Left cardiac atrium (tissue), 4 donors: ENCODE data around the gene MYPN. TPM values are rescaled to one million over a fixed set of nuclear protein-coding genes. Genes with fewer than 3 reads are reported as not detected.

Source experiments
- ATAC-seq, 2 donors: fragments of 200-7000 bp; cut with Tn5 transposase; one replicate each; pipeline ENCODE4 v1.9.1; 2020; ENCODE audit warnings: mild to moderate bottlenecking in 2 of 2, moderate library complexity in 2 of 2
- DNase-seq: peaks from one replicate; pipeline ENCODE4 v3.0.0-alpha.2; 2020
- intact Hi-C, 2 donors: fragments of 100-400 bp; cut with DNase I; formaldehyde crosslinking; loops; one replicate each; pipeline versions ENCODE4 v1.14.1 to v1.15.1; 2022 to 2023
- total RNA-seq, 2 donors: library from RNA; stranded (reverse); fragmentation: NEBNext Ultra II Directional; extraction: Animal tissue kit (Norgen Biotek cat#: 25700); gene quantifications; one replicate each; pipeline ENCODE4 v1.2.1, GENCODE V29; 2021
- donor health status: DM: no; HTN: yes; CAD: no.
- donor health status: DM: no; HTN: yes; CAD: no; lungs with severe emphysema.
- donor health status: DM: yes; HTN: yes; CAD: no.
- donor health status: Dilated cardiomyopathy.

Gene MYPN
- total RNA-seq, 2 donors from 2014 or later, result 62.2 to 110 TPM

- ATAC-seq, result no peak
Measured at GRCh38 chr10:68121020-68121743, 11.9 kb downstream of the MYPN start.

DNA sequence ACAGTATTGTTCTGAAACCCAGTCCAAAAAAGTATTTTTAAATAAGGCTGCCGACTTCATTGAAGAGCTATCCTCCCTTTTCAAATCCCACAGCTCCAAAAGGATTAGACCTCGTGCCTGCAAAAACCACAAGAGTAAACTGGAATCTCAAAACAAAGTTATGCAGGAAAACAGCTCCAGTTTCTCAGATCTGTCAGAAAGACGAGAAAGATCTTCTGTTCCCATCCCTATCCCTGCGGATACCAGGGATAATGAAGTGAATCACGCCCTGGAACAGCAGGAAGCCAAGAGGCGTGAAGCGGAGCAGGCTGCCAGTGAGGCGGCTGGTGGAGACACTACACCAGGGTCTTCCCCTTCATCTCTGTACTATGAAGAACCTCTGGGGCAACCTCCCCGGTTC lies 12.6 kb downstream of the MYPN start:
- ATAC-seq (peak in 1 of 2 donors; percentile 47), DNase-seq (no peak)
- intact Hi-C loops, result no loop called here

More at GRCh38 chr10:68121020-68121743, 11.9 kb downstream of the MYPN start:
- intact Hi-C loops, result no loop called here
- DNase-seq, result no peak

- DNase-seq (no peak), ATAC-seq (peak in 1 of 2 donors; percentile 40)
- intact Hi-C loops, result no loop called here
Measured at GRCh38 chr10:68124718-68125117, 15.4 kb downstream of the MYPN start.

- intact Hi-C loops, result no loop called here
- DNase-seq, result no peak
- ATAC-seq, result no peak
Measured at GRCh38 chr10:68125772-68126171, 16.5 kb downstream of the MYPN start.

GRCh38 chr10:68128015-68128414 lies 18.7 kb downstream of the MYPN start:
- no peak for ATAC-seq
- no peak for DNase-seq

DNA sequence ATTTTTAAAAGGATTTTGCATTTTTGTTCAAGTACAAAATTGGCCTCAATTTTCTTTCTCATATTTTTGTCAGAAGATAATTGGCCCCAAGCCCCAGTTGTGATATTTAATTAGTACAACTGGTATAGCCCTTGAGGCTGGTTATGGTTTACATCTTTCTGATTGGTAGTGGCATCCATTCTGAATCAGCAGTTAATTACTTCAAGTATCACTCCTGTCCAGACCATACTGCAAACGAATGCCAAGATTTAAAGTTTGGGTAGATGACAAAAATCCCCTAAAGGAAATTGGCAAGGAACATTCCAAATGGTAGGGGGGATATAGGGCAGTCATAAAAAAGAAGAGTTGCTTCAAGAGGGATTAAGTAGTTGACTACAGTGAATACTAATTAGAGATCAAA lies 23.1 kb downstream of the MYPN start:
- intact Hi-C loops, result no loop called here
- DNase-seq, result no peak
- ATAC-seq, result no peak

More at GRCh38 chr10:68128015-68128414, 18.7 kb downstream of the MYPN start:
- intact Hi-C loops, result no loop called here

GRCh38 chr10:68133523-68133922 lies 24.2 kb downstream of the MYPN start:
- DNase-seq, result no peak
- peak; percentile 34 to 61 for ATAC-seq
- intact Hi-C loops, result no loop called here

- DNase-seq (no peak), ATAC-seq (peak in 1 of 2 donors; percentile 32)
- intact Hi-C loops, result no loop called here
Measured at GRCh38 chr10:68135362-68135761, 26.1 kb downstream of the MYPN start.

DNA sequence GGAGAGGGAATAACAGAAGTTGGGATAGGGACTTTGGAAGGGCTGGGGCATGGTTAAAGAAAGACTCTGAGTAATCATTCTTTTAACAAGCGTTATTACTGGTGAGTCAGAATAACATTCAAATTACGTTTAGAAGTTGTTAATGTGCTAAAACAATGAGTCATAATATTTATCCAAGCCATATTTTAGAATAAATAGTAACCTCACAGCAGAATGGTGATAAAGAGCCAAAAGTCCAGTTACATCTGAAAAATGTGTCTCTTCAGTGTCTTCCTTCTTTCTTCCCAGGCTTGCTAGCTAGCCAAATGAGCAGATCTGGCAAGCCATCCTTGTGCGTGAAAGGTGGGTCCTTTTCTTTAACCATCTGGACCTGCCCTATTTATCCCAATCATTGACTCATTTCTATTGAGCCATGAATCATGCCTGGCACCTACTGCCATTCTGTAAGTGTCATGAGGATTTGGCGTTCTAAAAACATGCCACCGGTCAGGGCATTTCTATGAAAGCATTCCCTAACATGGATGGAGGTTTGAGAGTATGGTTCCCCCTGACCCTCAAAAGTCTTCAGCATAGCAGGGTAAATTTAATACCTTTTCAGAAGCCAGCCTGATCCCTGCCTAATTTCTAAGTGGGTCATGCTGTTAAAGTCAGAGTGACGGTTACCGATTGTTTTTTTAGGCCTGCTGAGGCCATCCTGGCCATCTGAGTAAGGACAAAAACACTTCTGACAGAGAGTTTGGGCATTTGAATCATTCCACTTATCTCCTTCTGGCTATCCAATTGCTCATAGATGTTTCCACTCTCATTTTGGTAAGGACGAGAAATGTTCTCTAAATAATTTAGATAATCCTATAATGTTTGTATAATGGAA lies 26.9 kb downstream of the MYPN start:
- peak; percentile 44 to 92 for ATAC-seq
- DNase-seq, result no peak
- intact Hi-C loops, result no loop called here

- ATAC-seq, result no peak
- intact Hi-C loops, result no loop called here
- DNase-seq, result no peak
Measured at GRCh38 chr10:68137171-68137570, 27.9 kb downstream of the MYPN start.

DNA sequence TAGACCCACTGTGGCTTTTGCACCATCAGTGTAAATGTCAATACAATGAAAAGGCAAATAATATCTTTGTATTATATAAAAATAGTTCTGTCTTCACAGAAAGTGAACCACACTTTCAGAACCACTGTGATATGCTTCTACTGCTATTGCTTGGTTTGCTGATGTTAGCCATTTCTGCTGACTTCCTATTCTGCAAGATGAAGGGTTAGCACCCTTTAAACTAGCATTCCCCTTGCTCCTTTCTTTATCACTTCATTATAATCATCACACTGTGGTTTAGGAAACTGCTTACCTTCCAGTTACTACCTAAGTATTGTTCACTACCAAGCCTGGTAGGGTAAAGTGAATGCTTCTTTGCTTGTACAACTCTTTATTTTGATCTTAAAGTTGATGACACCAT lies 29.2 kb downstream of the MYPN start:
- intact Hi-C loops, result no loop called here
- ATAC-seq (no peak), DNase-seq (no peak)

DNA sequence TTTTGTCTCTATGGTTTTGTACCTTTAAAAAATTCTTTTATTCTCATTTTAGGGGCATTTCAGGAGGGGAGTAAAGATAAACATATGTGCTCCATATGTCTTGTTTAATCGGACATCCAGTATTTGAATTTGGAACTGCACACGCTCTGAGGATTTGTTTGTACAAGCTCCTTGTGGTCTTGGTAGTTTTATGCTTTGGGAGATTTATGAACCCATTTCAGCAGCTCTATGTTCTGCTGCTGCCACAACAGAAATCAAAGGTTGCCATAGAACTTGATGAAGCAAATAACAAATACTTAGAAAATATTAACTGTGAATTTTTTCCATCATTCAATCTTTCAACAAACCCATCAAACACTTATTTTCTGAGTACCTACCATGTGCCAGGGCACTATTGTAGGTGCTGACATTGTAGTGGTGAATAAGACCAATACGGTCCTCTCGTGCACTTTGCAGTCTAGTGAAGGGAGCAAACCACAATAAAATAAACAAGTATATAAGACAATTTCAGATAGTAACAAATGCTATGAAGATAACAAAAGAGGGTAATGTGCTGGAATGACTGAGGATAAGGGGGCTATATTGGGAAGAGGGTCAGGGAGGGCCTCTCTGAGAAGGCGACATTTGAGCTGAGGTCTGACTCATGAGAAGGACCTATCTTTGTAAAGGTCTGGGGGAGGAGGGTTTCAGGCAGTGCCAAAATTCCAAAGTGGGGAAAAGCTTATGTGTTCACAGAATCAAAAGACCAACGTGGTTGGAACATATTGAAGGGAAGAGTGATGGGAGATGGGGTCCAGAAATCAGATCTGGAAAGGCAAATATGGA lies 30.4 kb downstream of the MYPN start:
- peak in 1 of 2 donors; percentile 34 for ATAC-seq

GRCh38 chr10:68142761-68143160 lies 33.5 kb downstream of the MYPN start:
- ATAC-seq (no peak), DNase-seq (no peak)
- intact Hi-C loops, result no loop called here

More for the DNA sequence above, 30.4 kb downstream of the MYPN start:
- no peak for DNase-seq
- intact Hi-C loops, result no loop called here

- intact Hi-C loops, result no loop called here
- ATAC-seq (no peak), DNase-seq (no peak)
Measured at GRCh38 chr10:68144709-68145108, 35.4 kb downstream of the MYPN start.

- ATAC-seq, result no peak
- intact Hi-C loops, result no loop called here
- DNase-seq, result no peak
Measured at GRCh38 chr10:68145705-68146104, 36.4 kb downstream of the MYPN start.

DNA sequence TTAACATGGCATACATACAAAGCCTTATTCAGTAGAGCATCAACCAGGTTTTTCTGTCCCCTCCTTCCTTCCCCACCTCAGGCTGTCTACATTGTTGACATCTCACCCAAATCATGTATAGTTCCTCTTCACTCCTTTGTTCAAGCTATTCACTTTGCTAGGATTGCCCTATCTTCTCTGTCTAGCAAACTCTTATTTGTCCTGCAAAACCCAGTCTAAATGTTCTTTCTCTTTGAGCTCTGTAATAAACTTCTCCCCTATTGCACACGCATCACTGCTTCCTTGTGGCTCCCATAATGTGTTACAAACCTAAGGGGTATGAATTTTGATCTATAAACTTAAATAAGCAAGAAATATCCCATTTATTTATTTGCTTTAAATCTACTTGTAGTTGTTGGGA lies 36.8 kb downstream of the MYPN start:
- DNase-seq, result no peak
- intact Hi-C loops, result no loop called here
- ATAC-seq, result no peak

- intact Hi-C loops, result no loop called here
- DNase-seq, result no peak
- no peak for ATAC-seq
Measured at GRCh38 chr10:68151453-68151852, 42.2 kb downstream of the MYPN start.

GRCh38 chr10:68153473-68154210 lies 44.4 kb downstream of the MYPN start:
- ATAC-seq (peak; percentile 86 to 92), DNase-seq (no peak)
- intact Hi-C loops, result no loop called here

- intact Hi-C loops, result no loop called here
- ATAC-seq, result peak; percentile 68 to 77
- peak; percentile 40 for DNase-seq
Measured at GRCh38 chr10:68154211-68154497, 44.9 kb downstream of the MYPN start.
